ENCODE measurements around the gene CDKN2D. TPM values are rescaled to one million over a fixed set of nuclear protein-coding genes. Genes with fewer than 3 reads are reported as not detected.
A peak's percentile ranks its signal among the peaks of the same experiment; 100 is the strongest.
"Not testable (repeated sequence)": the region's sequence is repeated elsewhere in the genome, so short reads cannot be mapped to it uniquely, and the experiment has no call there.

The CDKN2D gene
- total and polyA plus RNA-seq, 8 donors, result 4.1 to 11.8 (median 8.5) TPM; not detected in 2

GRCh38 chr19:10543420-10544241, 25.1 kb downstream of the CDKN2D start, which contains the start of gene ATG4D:
Gene ATG4D, plus strand, starts transcription at chr19:10543904. Its CDS starts 187 bp downstream, at chr19:10544091.
- peak within 1 kb of the TSS; percentile 90 to 96 (median 92) for H3K27ac ChIP-seq
- H3K27me3 ChIP-seq, result peaks cover 0 to 12% (median 0%) of the 10 kb centered on the region in 3 donors
- peaks cover 7 to 27% (median 25%) of the 10 kb centered on the region in 4 donors for H3K36me3 ChIP-seq
- peak within 1 kb of the TSS; percentile 74 to 100 (median 91) for H3K4me3 ChIP-seq
- TF ChIP-seq POLR2A (IDR thresholded peaks at IDR 0.05) (peak in 1 of 4 donors; percentile 31), CTCF (IDR thresholded peaks at IDR 0.05) (no peak), POLR2AphosphoS5 (IDR thresholded peaks at IDR 0.05) (peak; percentile 24 to 83 (median 79)), EP300 (IDR thresholded peaks at IDR 0.05) (no peak)
- no peaks in the 10 kb centered on the region for H3K9me3 ChIP-seq
- 1 to 5% (median 1%) methylated on average over 7 to 79 of the region's 79 CpGs for WGBS, 5 donors
- peaks cover 14 to 33% (median 25%) of the 10 kb centered on the region in 4 donors for H3K4me1 ChIP-seq
- peak; percentile 96 for DNase-seq
- intact Hi-C loops (cut with DNase I; ENCODE audit: low total_unique reads), result no loop called here

GRCh38 chr19:10543059-10543419, 25.7 kb downstream of the CDKN2D start:
- Histone ChIP-seq H3K27ac (peak overlapping the region in 4 of 5 donors; percentile 91 to 96 (median 93)), H3K27me3 (peaks cover 0 to 15% (median 0%) of the 10 kb centered on the region in 3 donors), H3K4me3 (peak overlapping the region; percentile 74 to 100 (median 91)), H3K9me3 (no peaks in the 10 kb centered on the region), H3K36me3 (peaks cover 3 to 22% (median 19%) of the 10 kb centered on the region in 4 donors), H3K4me1 (peaks cover 14 to 33% (median 25%) of the 10 kb centered on the region in 4 donors)
- no peak for TF ChIP-seq POLR2AphosphoS5 (IDR thresholded peaks at IDR 0.05)
- no peak for TF ChIP-seq CTCF (IDR thresholded peaks at IDR 0.05)
- TF ChIP-seq POLR2A (IDR thresholded peaks at IDR 0.05), result no peak
- TF ChIP-seq EP300 (IDR thresholded peaks at IDR 0.05), result no peak
- DNase-seq, result no peak
- 43 to 55% (median 47%) methylated on average over 8 of the region's 8 CpGs for WGBS, 5 donors
- intact Hi-C loops (cut with DNase I; ENCODE audit: low total_unique reads), result no loop called here

GRCh38 chr19:10539016-10539415, 29.8 kb downstream of the CDKN2D start:
- DNase-seq; H3K9me3 ChIP-seq; H3K4me1 ChIP-seq; H3K27ac ChIP-seq; intact Hi-C loops (cut with DNase I; ENCODE audit: low total_unique reads); H3K4me3 ChIP-seq; H3K36me3 ChIP-seq: not testable (repeated sequence)
- 64 to 71% (median 64%) methylated on average over 9 of the region's 9 CpGs for WGBS, 5 donors
- peaks cover 0 to 40% (median 4%) of the 10 kb centered on the region in 3 donors for H3K27me3 ChIP-seq

- Histone ChIP-seq H3K27me3 (peaks cover 0 to 42% (median 4%) of the 10 kb centered on the region in 3 donors), H3K4me1 (peaks cover 3 to 7% (median 5%) of the 10 kb centered on the region in 4 donors), H3K4me3 (no peak overlapping the region), H3K9me3 (no peaks in the 10 kb centered on the region), H3K36me3 (no peaks in the 10 kb centered on the region), H3K27ac (no peak overlapping the region)
- intact Hi-C loops (cut with DNase I; ENCODE audit: low total_unique reads), result no loop called here
- DNase-seq, result no peak
- 67 to 75% (median 73%) methylated on average over 19 to 20 of the region's 20 CpGs for WGBS, 5 donors
- TF ChIP-seq POLR2A (IDR thresholded peaks at IDR 0.05) (no peak), POLR2AphosphoS5 (IDR thresholded peaks at IDR 0.05) (no peak), CTCF (IDR thresholded peaks at IDR 0.05) (no peak), EP300 (IDR thresholded peaks at IDR 0.05) (no peak)
Observed at GRCh38 chr19:10538204-10538983, 30.4 kb downstream of the CDKN2D start.
